GM21723 (cell line): ENCODE measurements around the gene PAX6.

Source experiments
- ATAC-seq: cut with Tn5 transposase; IDR thresholded peaks from one replicate; pipeline ENCODE4 v1.9.1; 2021; ENCODE audit warnings: mild to moderate bottlenecking, moderate library complexity; ENCODE audit not compliant: unreplicated experiment

PAX6 gene

DNA sequence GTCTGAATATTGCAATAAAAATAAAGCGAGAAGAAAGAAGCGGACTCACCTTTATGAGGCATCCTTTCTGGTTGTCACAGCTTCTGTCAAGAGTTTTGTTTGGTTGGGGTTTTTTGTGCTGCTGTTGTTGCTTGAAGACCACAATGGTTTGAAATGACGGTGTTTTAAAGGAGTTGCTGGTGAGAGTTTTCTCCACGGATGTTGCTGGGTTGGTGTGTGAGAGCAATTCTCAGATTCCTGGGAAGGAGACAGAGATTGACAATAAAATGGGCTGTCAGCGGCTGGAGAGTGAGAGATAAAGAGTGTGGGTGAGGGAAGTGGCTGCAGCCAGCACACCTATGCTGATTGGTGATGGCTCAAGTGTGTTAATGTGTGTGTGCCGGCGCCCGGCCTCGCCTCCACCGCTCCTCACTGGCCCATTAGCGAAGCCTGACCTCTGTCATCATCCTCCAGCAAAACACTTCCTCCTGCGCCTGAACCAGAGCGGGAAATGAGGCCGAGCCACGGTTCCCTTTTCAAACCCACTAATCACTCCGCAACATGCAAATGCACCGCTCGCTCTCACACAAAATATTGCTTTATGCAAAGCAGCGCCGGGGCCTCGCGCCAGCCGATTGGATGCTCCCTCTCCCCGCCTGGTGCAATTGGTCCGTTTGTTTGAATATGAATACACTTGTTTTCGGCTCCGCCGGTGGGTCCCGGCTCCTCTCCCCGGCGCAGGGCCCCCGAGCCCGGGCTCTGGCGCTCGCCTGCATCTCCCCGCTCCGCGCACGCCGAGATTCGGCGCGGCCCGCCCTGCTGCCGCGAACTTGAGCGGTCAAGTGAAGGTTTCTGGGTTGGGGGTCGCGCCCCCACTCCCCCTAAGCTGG is at the start of gene PAX6:
PAX6 (minus strand) TSS at position 544 of the 869 bp plus-strand sequence. CDS start 4,911 bp downstream, outside the sequence.
- ATAC-seq, result peak; percentile 54

DNA sequence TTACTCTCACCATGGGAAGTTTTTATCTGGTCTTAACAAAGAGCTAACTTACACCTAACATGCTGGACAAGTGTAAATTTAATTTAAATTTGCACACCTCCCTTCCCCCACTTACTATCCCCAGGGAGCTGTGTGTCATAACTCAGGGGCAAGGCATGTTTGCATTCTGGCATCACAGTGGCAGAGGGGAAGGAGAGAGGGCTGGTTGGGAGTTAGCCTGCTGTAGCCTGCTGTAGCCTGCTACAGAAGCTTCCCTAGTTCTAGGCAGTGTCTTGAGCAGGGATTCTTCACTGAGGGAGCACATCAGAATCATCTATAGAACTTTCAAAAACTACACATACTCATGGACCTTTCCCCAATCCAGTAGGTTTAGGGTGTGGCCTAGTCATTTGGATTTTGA is 49.3 kb upstream of the PAX6 start:
- ATAC-seq, result no peak

DNA sequence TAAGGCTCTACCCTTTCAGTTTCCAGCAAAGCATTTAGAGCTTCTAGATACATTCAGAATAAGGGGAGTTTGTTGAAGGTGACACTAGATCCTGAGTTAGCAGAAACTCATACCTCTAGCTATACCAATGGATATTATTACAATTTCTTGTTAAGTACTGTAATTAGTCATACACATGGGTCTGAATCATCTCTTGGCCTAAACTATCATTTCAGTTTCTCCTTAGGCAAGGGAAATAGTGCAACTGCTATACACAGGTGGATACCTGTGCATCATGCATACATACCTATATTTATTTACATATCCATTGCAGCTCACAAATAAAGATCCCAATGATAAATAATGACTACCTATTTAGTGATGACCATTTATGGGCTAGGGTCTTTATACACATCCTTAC is 45.1 kb upstream of the PAX6 start:
- ATAC-seq, result no peak

DNA sequence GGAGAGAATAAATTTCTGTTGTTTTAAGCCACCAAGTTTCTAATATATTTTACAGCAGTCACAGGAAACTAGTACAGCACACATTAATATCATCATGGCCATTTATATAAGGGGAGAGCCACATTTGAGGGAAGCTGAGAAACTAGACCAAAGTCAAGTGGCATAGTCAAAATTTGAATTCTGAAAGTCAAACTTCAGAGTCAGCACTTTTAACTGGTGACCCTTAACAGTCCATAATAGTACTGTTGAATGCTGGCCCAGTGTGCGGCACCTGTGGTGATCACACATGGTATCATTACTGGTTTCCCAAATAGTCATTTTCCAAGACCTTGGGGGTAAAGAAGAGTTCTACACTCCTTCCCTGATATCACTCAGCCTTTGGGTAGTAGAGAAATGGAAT is 44.3 kb upstream of the PAX6 start:
- ATAC-seq, result no peak

DNA sequence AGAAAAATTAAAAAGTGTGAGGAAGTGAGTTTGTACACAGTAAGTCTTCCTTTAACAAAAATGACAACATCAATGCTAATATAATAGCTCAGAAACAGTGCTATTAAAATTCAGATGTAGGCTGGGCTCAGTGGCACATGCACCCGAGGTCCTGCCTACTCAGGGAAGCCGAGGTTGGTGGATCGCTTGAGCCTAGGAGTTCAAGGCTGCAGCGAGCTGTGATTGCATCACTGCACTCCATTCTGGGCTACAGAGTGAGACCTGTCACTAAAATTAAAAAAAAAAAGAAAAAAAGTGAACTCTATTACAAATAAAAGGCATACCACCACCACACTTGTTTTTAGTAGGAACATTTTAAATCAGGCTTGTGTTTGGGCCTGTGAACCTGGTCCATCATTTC is 39.2 kb upstream of the PAX6 start:
- ATAC-seq, result no peak

DNA sequence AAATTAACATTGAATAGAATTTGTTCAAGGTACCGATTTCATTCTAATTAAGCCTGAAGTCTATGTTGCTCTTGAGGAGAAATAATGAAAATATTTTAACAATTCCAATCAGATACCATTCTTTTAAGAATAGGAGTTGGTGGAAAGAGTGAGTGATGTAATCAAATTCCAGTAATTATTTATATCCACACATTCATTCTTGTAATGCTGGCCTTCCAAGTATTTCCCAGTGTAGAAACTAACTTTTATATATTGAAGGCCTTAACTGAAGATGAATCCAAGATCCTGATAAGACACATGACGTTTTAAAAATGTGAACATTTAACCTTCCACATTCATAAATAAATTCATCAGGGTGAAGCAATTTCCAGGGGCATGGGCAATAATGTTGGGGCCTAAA is 36.6 kb upstream of the PAX6 start:
- no peak for ATAC-seq

DNA sequence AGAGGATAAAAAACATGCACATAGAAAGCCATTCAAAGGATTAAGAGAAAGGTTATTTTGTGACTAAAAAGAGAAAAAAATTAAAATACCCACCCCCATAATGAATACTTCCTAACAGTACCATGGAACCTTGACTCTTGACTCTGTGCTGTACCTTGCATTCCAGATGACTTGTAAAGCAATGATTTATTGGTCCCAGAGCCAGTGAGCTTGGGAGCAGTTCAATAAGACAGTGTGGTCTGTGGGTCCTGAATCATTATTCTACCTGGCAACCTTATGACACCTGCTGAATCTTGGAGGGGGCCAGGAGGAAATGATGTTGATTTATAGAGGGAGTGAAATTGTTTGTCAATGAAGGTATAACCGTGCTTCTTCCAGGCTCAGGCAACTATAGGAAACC is 34.2 kb upstream of the PAX6 start:
- no peak for ATAC-seq

DNA sequence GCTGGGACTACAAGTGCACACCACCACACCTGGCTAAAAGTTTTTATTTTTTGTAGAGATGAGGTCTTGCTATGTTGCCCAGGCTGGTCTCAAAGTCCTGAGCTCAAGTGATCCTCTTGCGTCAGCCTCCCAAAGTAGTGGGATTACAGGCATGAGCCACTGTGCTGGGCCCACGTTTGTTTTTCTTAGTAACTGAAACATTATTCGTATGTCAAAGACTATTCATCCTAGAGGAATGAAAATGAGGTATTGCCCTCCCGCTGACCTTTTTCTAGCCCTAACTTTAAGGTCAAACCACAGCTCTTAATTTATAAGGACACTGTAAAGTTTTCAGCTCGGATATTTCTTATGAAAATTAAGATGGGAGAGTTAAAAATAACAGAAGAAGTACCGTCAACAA is 33.2 kb upstream of the PAX6 start:
- no peak for ATAC-seq

DNA sequence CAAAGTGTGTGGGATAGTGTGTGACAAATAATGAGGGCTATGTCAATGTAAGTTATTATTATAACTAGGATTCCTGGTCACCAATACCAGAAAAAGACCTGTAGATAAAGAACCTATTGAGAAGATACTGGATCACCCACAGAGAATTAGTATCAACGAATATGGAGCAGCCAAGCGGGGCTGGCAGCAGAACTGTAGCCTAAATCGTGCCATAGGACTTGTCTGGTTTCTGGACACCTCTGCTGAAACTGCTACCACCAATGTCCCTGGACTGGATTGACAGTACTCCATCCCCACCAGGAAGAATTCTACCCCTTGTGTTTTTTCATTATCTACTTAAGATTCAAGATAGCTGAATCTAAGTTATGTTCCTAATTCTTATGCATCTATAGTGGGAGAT is 30.3 kb upstream of the PAX6 start:
- no peak for ATAC-seq

DNA sequence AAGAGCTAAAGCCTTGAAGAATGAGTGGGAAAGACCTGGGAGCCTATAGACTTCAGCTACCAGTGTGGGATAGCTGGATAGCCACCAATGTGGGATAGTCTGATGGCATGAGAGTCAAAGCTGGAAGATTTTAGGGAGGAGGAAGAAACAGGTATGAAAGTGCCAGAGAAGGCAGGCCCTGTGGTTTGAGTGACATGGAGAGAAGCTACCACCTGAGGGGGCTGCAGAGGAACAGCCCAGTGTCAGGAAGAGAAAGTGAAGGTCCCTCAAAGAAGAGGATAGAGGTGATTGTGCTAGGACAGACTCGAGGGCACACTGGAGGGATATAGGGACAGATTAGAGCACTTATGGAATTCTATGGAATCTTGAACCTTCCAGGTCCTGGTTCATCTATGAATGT is 23.1 kb upstream of the PAX6 start:
- ATAC-seq, result no peak

DNA sequence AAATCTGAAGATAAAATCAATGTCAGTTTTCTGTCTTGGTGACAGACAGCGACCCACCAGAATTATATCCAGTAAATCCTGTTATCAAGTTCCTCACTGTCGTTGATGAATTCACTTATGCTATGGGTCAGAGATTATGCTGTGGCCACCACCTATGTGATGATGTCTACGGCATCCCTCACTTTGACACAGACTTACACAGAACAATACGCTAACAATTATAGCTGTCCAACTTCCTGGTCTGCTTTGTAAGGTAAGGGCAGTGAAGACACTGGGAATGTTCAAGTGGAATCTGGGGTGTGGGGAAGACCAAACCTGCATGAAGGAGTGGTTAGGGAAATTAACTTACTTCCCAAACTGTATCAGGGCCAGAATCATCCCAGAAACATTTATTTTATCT is 19.3 kb upstream of the PAX6 start:
- no peak for ATAC-seq

DNA sequence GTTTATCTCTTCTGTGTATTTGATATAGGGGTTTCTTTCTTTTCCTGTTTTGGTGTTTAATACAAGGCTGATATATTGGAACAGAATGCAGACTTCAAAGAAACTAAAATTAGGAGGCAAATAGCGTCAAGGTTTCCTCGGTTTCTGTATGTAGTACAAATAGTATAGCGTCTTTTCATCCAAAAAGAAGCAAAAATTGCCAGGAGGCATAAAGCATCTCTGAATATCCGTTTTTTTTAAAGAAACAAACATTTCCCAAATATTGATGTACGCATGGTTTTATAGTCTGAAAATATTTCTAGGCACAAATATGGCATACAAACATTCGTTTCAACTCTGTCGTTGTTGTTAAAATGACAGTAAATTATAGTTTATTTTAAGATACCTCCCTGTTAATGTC is 17.1 kb upstream of the PAX6 start:
- ATAC-seq, result no peak

DNA sequence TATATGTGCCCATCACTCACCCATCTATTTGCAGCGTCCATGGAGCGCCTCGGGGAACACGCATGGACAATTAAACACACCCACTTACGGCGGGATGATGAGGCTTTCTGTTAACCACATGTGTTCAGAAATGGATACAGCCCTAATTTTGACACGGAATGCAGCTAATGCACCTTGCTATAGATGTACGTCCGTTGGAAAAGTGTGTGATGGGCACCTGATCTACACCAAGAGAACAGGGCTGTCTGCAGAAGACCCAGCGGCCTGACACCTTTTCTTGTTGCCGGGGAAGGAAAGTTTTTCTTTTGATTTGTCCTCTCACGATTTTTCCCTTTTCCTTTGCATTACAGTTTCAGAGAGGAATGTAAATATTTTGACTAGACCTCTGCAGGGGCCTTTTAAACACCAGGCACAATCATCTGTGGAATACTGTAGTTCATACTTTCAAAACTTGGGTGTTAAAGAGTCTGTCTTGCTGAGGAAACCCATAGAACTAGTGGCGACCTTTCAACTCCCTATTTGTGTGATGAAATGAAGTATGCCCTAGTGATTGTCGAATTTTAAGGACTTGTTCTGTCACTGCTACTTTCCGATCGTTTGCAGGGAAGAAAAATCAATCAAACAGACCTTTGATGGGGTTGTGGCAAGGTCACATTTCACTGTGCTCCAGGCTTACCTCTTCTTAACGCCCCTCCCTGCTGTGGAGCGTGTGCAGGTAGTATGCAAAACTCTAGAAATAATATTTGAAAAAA is 16.5 kb upstream of the PAX6 start:
- no peak for ATAC-seq

DNA sequence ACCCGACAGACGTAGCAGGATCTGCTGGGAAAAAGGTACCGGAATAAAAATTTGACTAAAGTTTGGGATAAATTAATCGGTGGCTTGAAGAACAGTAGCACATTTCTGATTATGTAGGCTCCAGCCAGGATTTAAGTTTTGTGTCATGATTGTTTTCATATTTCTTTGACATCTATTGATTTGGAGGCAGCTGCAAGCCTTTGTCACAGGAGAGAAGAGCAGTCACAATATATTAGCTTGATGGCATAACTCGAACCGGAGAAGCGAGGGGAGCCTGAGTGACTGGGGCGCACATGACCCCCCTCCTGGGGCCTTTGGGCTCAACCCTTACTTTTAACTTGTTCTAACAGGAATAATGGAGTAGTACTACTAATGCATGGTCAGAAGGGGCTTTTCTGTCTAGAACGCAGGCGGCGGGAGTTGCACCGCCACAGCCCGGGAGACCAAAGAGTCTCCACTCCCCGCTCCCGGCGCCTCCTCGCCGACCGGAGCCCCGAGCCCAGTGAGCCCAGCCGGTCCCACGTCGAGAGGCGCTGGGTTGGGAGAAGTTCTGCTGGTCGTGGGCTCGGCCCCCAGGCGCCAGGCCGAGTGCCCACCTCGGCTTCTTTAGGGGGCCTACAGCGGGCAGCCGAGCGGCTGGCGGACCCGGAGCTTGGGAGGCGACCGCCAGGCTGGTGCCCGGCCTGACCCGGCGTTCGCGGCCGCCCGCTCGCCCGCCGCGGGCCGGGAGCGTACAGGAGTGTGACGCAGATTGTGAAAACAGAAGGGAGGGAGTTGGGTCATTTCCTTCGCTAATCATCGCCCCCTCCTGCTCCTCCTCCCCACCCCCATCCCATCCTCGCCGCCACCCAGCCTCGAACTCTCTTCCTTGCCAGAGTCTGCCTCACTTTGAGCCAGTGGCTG is 15.7 kb upstream of the PAX6 start:
- ATAC-seq, result no peak

DNA sequence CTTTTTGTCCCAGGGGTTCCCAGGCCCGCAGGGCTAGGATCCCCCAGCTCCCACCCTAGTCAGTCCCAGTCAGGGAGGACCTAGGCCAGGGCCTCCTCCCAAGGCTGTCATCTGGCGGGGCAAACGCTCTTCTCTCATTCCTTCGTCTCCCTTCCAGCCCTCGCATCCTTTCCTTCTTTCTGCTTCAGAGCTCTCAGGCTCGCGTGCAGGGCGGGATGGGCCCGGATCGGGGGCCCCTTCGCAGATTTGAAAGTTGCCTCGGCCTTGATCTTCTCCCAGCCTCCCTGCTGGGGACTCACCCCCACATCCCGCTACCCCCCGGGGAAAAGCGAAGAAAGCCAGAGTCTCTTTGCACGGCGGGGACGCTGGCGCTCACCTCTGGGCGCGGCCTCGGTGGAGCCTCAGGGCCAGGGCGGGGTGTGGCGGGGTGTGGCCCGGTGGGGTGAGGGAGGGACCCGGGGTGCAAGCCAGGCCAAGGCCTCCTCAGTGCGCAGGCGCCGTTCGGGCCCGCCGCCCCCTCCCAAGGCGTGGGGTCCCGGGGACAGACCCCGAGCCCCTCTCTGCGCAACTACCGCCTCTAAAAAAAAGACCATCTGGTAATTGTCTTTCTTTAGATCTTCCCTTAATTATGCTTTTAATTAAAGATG is 14.8 kb upstream of the PAX6 start:
- no peak for ATAC-seq

DNA sequence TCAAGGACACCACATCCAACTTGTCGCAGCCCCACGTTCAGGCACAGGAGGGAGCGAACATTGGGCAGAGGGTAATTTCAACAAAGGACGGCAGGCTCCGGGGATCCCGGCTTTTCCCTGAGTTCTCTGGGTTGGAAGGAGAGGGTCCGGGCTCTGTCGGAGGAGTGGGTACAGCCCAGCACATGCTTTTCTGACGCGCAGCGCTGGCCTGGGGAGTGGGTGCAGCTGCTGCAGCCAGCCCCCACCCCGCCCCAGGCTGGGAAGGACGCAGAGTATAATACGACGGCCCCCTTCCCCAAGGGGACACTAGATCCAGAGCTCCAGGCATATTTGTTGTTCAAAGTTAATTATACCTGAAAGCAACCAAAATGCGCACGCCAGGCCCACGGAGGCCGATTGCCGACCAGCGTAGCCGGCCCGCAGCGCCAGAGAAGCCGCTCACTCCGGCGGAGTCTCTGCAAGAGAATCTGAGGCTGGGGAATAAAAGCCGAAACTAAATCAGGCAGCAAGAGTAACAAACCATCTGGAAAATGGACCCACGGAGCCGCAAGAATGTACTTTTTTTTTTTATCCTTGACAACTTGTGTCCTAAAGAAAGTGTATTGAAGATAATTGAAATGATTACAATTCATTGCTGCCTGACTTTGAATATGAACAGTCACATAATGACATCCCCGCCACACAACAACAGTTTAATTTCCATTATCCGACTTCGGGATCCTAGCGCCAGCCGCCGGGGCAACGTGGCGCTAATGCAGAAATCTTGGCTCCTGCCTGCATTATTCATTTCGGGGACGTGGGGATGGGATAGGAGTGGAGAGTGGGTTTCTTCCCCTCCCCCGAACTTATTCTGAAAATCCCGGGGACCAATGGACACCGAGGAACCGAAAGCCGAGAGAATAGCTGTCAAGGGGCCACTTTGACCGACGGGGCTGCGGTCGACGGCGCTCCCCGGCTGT is 14.0 kb upstream of the PAX6 start:
- no peak for ATAC-seq

DNA sequence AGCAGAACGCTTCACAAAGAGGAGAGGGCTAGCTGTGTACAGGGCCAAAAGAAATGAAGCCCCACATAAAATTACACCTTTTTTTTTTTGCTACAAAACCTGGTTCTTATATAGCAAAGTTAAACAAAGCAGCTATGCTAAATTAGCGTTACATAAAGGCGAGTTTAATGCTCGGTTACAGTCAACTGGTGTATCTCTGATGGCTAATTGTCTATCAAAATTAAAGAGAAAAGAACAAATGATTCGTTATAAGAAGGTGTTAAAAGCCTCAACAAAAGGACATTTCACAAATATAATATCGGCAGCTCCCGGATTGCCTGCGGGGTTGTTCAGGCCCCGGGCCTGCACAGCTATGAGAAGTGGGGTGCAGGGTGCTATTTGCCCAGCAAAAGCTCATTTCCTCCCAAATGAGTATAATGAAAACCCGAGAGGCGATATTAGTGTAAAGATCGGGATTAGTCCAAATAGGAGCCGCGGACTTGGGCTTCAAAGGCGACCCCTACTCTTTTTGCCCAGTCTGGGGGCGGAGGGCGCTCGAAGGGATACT is 13.3 kb upstream of the PAX6 start:
- ATAC-seq, result no peak

DNA sequence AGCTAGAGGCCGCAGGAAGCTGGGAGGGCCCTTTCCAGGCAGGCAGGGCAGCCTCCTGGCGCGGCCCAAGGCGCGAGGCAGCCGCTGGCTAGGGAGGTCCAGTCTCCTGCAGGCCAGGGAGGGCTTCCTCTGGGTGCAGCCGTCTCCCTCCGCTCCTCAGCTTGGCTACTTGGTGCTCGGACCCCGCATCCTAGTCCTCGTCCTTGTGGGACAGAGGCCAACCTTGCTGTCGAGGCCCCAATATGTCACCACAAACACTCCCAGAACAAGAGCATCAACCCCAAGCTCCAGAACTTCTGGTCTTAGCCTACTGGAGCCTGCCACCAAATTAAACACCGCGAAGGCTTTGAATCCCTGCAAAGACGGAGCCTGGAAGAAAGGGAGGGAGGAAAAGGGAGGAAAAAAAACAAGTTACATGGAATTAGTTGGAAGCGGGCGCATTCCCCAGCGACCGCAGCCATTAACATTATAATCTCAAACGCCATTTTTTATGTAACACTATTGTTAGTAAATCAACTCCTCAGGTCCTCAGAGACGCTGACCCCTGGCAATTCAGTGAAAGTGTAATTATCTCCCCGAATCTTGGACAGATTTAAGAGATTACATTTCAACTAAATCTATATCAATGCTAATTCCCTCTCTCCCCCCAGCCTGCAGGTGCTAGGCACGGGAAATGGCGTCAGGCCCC is 12.7 kb upstream of the PAX6 start:
- no peak for ATAC-seq
